CD4-positive, alpha-beta T cell treated with Interleukin-17A for 4 hours (primary cell): Measurements from ENCODE around the gene FOXJ1.

Experiments used
- DNase-seq: peaks from one replicate; pipeline ENCODE4 v3.0.0-alpha.2; 2020; ENCODE audit warnings: mixed read lengths

FOXJ1 gene

GRCh38 chr17:76089680-76090516 lies 51.1 kb downstream of the FOXJ1 start:
- DNase-seq: no peak

- DNase-seq: no peak
Observed at GRCh38 chr17:76088868-76089576, 52.0 kb downstream of the FOXJ1 start.

- DNase-seq: no peak
Observed at GRCh38 chr17:76088041-76088867, 52.8 kb downstream of the FOXJ1 start.

GRCh38 chr17:76087531-76087930 lies 53.5 kb downstream of the FOXJ1 start:
- DNase-seq: no peak

GRCh38 chr17:76086384-76086783 lies 54.7 kb downstream of the FOXJ1 start:
- DNase-seq: no peak
